HEK293T (cell line): ENCODE data around the gene BCL7A.

ENCODE experiments used
- ARNT ChIP-seq: fragments of 450-650 bp; IDR thresholded peaks from 2 replicates; pipeline ENCODE4 v1.6.1; 2017; ENCODE audit warnings: mild to moderate bottlenecking
- BHLHE40 ChIP-seq: fragments of 450-650 bp; IDR thresholded peaks from 2 replicates; pipeline ENCODE4 v1.6.1; 2016; ENCODE audit warnings: mild to moderate bottlenecking, moderate library complexity, borderline replicate concordance
- CTBP1 ChIP-seq: fragments of 450-650 bp; IDR thresholded peaks from 2 replicates; pipeline ENCODE4 v1.6.1; 2016; ENCODE audit warnings: borderline replicate concordance
- ELF4 ChIP-seq: fragments of 450-650 bp; IDR thresholded peaks from 2 replicates; pipeline ENCODE4 v1.6.1; 2017; ENCODE audit warnings: antibody characterized with exemption
- FOXK2 ChIP-seq: fragments of 450-650 bp; IDR thresholded peaks from 2 replicates; pipeline ENCODE4 v1.6.1; 2016; ENCODE audit warnings: mild to moderate bottlenecking
- FOXM1 ChIP-seq: fragments of 450-650 bp; IDR thresholded peaks from 2 replicates; pipeline ENCODE4 v1.6.1; 2017; ENCODE audit warnings: mild to moderate bottlenecking, borderline replicate concordance
- HDGF ChIP-seq: fragments of 450-650 bp; IDR thresholded peaks from 2 replicates; pipeline ENCODE4 v1.6.1; 2017; ENCODE audit warnings: antibody characterized with exemption, borderline replicate concordance
- L3MBTL2 ChIP-seq: fragments of 450-650 bp; conservative IDR thresholded peaks from 2 replicates; pipeline ENCODE4 v1.6.1; 2016; ENCODE audit warnings: mild to moderate bottlenecking
- LEF1 ChIP-seq: fragments of 450-650 bp; IDR thresholded peaks from 2 replicates; pipeline ENCODE4 v1.6.1; 2017; ENCODE audit warnings: mild to moderate bottlenecking, borderline replicate concordance
- NFRKB ChIP-seq: fragments of 450-650 bp; IDR thresholded peaks from 2 replicates; pipeline ENCODE4 v1.6.1; 2016; ENCODE audit warnings: mild to moderate bottlenecking, moderate library complexity
- PKNOX1 ChIP-seq: fragments of 450-650 bp; IDR thresholded peaks from 2 replicates; pipeline ENCODE4 v1.6.1; 2016
- SP1 ChIP-seq: fragments of 450-650 bp; IDR thresholded peaks from 2 replicates; pipeline ENCODE4 v1.6.1; 2017
- SUZ12 ChIP-seq: fragments of 450-650 bp; IDR thresholded peaks from 2 replicates; pipeline ENCODE4 v1.6.1; 2016; ENCODE audit warnings: mild to moderate bottlenecking
- TARDBP ChIP-seq: fragments of 450-650 bp; IDR thresholded peaks from 2 replicates; pipeline ENCODE4 v1.6.1; 2016

- no peak for TF ChIP-seq SP1
- no peak for TF ChIP-seq FOXK2
- no peak for TF ChIP-seq HDGF
- no peak for TF ChIP-seq CTBP1
- no peak for TF ChIP-seq LEF1
- TF ChIP-seq TARDBP: no peak
- TF ChIP-seq ELF4: no peak
- no peak for TF ChIP-seq FOXM1
- no peak for TF ChIP-seq PKNOX1
- TF ChIP-seq BHLHE40: no peak
- no peak for TF ChIP-seq NFRKB
- no peak for TF ChIP-seq SUZ12
- no peak for TF ChIP-seq ARNT
- TF ChIP-seq L3MBTL2: no peak
Measured at GRCh38 chr12:122079532-122080081, 57.9 kb downstream of the BCL7A start.
